Parathyroid adenoma (tissue), 2 donors: Measurements from ENCODE around the gene TANK.

Source experiments
- H2AFZ ChIP-seq: fragments of 300-600 bp; sonication (generic); one replicate; pipeline ENCODE4 v1.7.0; 2017; ENCODE audit warnings: antibody characterized with exemption, mild to moderate bottlenecking
- H3K27ac ChIP-seq: fragments of 300-600 bp; sonication (generic); one replicate; pipeline ENCODE4 v1.7.0; 2017
- H3K27me3 ChIP-seq: fragments of 300-600 bp; sonication (generic); one replicate; pipeline ENCODE4 v1.7.0; 2017; ENCODE audit warnings: low read length; ENCODE audit not compliant: control insufficient read depth, insufficient read depth
- H3K36me3 ChIP-seq: fragments of 300-600 bp; sonication (generic); one replicate; pipeline ENCODE4 v1.7.0; 2017; ENCODE audit warnings: low read length; ENCODE audit not compliant: control insufficient read depth, insufficient read depth
- H3K4me1 ChIP-seq: fragments of 300-600 bp; sonication (generic); one replicate; pipeline ENCODE4 v1.7.0; 2017; ENCODE audit warnings: control low read depth
- H3K4me2 ChIP-seq: fragments of 300-600 bp; sonication (generic); one replicate; pipeline ENCODE4 v1.7.0; 2017; ENCODE audit warnings: low read length
- H3K4me3 ChIP-seq: fragments of 300-600 bp; sonication (generic); one replicate; pipeline ENCODE4 v1.7.0; 2017; ENCODE audit warnings: low read depth, low read length
- H3K79me2 ChIP-seq: fragments of 300-600 bp; sonication (generic); one replicate; pipeline ENCODE4 v1.7.0; 2017; ENCODE audit warnings: control low read depth
- H3K9ac ChIP-seq: fragments of 300-600 bp; sonication (generic); one replicate; pipeline ENCODE4 v1.7.0; 2017; ENCODE audit warnings: mild to moderate bottlenecking
- H3K9me3 ChIP-seq: fragments of 300-600 bp; sonication (generic); one replicate; pipeline ENCODE4 v1.7.0; 2017; ENCODE audit warnings: low read length; ENCODE audit not compliant: control insufficient read depth
- CTCF ChIP-seq: fragments of 300-600 bp; sonication (generic); IDR thresholded peaks from one replicate; pipeline ENCODE4 v1.7.0; 2017; ENCODE audit warnings: antibody characterized with exemption, mild to moderate bottlenecking
- donor health status: primary hyperparathyroidism.

TANK gene

GRCh38 chr2:161217597-161218185 is 57.5 kb downstream of the TANK start:
- Histone ChIP-seq H3K36me3 (no peaks in the 10 kb centered on the region), H3K27me3 (no peaks in the 10 kb centered on the region), H3K9me3 (no peaks in the 10 kb centered on the region), H3K79me2 (no peaks in the 10 kb centered on the region), H3K27ac (no peak overlapping the region), H3K4me2 (no peak overlapping the region), H3K9ac (no peak overlapping the region), H2AFZ (no peak overlapping the region), H3K4me1 (no peaks in the 10 kb centered on the region), H3K4me3 (no peak overlapping the region)
- no peak for TF ChIP-seq CTCF

DNA sequence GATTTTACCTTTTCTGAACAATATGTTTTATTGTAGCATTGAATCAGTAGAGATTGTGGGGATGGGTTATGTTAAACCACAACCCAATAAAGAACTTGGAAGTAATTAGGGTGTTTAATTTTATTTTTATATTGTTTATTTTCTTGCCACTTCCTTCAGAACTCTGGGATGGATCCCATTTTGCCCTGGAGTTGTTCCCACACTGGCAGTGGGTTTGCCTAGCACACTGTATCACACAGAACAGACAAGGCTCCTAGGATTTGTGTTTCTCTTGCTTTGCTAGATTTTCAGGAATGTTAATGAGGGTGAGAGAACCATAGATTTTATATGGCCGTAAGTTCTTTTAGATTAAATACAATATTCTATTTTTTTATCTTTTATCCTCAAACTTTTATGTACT is 59.0 kb downstream of the TANK start:
- H3K4me2 ChIP-seq, result no peak overlapping the region
- H3K9ac ChIP-seq, result no peak overlapping the region
- H3K27ac ChIP-seq, result no peak overlapping the region
- H3K4me1 ChIP-seq, result no peaks in the 10 kb centered on the region
- no peaks in the 10 kb centered on the region for H3K27me3 ChIP-seq
- no peak for TF ChIP-seq CTCF
- no peaks in the 10 kb centered on the region for H3K79me2 ChIP-seq
- H3K4me3 ChIP-seq, result no peak overlapping the region
- H3K36me3 ChIP-seq, result no peaks in the 10 kb centered on the region
- no peak overlapping the region for H2AFZ ChIP-seq
- H3K9me3 ChIP-seq, result no peaks in the 10 kb centered on the region

DNA sequence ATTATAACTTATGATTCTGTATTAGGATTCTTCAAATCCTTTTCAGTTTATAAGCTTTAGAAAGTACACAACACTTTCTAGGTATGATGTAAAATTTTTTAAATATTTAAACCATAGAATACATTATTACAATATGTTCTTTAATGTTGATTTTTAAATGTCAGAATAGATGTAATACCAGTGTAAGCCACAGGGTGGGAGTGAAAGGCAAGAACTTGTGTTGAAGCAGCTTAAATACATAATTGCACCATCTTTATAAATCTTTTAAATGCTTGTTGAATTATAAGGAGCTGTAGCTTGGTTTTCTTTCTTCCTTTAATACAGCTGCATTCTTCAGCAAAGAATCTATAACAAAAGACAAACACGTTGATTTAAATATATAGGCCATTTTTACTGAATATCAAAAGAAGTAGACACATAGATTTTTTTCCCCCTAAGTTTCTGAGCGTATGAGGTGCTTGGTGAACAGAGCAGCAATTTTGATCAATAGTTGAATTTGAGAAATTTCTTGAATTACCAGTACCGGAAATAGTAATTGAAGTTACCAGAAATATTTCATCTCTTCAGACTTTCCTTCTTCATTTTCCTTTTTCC is 63.0 kb downstream of the TANK start:
- Histone ChIP-seq H3K36me3 (no peaks in the 10 kb centered on the region), H3K4me3 (no peak overlapping the region), H2AFZ (no peak overlapping the region)

DNA sequence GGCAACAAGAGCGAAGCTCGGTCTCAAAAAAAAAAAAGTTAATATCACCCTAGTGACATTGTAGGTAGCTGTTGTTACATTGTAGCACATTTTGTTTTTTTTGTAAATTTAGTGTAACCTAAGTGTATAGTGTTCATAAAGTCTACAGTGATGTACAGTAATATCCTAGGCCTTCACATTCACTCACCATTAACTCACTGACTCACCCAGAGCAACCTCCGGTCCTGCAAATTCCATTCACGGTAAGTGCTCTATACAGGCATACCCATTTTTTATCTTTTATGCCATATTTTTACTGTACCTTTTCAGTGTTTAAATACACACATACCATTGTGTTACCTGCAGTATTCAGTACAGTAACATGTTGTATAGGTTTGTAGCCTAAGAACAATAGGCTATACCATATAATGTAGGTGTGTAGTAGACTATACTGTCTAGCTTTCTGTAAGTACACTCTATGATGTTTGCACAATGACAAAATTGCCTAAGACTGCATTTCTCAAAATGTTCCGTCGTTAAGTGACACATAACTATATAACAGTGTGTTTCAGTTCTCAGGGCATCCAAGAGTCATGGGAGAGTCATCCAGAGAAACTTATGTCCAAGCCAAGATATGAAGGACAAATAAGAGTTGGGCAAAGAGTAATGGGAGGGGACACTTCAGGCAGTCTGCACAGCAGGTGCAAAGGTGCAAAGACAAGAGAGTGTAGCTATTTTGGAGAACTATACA is 68.4 kb downstream of the TANK start:
- Histone ChIP-seq H3K9ac (no peak overlapping the region), H3K27ac (no peak overlapping the region), H3K27me3 (no peaks in the 10 kb centered on the region), H3K4me3 (no peak overlapping the region), H3K4me2 (no peak overlapping the region), H3K9me3 (no peaks in the 10 kb centered on the region), H3K36me3 (peaks cover 3% of the 10 kb centered on the region), H2AFZ (no peak overlapping the region), H3K79me2 (no peaks in the 10 kb centered on the region), H3K4me1 (no peaks in the 10 kb centered on the region)
- no peak for TF ChIP-seq CTCF

More for the DNA sequence above, 63.0 kb downstream of the TANK start:
- no peaks in the 10 kb centered on the region for H3K4me1 ChIP-seq
- H3K9ac ChIP-seq, result no peak overlapping the region
- H3K27ac ChIP-seq, result no peak overlapping the region
- H3K79me2 ChIP-seq, result no peaks in the 10 kb centered on the region
- peak; percentile 86 for TF ChIP-seq CTCF
- no peak overlapping the region for H3K4me2 ChIP-seq
- no peaks in the 10 kb centered on the region for H3K9me3 ChIP-seq
- no peaks in the 10 kb centered on the region for H3K27me3 ChIP-seq
